ENCODE measurements around the gene NUP42.

The NUP42 gene

GRCh38 chr7:23235813-23236221 is 54.0 kb downstream of the NUP42 start:
- DNase-seq (ENCODE audit: low spot score), result no peak

GRCh38 chr7:23237000-23237399 is 55.2 kb downstream of the NUP42 start:
- DNase-seq (ENCODE audit: low spot score), result no peak

- DNase-seq (ENCODE audit: low spot score), result no peak
Observed at GRCh38 chr7:23238983-23239652, 57.3 kb downstream of the NUP42 start.

GRCh38 chr7:23239698-23240097 is 57.9 kb downstream of the NUP42 start:
- no peak for DNase-seq (ENCODE audit: low spot score)

GRCh38 chr7:23242321-23242720 is 60.5 kb downstream of the NUP42 start:
- no peak for DNase-seq (ENCODE audit: low spot score)

- no peak for DNase-seq (ENCODE audit: low spot score)
Observed at GRCh38 chr7:23242935-23243334, 61.1 kb downstream of the NUP42 start.

GRCh38 chr7:23246555-23246954 is 64.7 kb downstream of the NUP42 start, which contains the start of gene GPNMB:
TSS of gene GPNMB (plus strand) at chr7:23246775. CDS start at chr7:23246858, 83 bp downstream.
- no peak for DNase-seq (ENCODE audit: low spot score)

- no peak for DNase-seq (ENCODE audit: low spot score)
Observed at GRCh38 chr7:23247046-23247602, 65.3 kb downstream of the NUP42 start.

- no peak for DNase-seq (ENCODE audit: low spot score)
Observed at GRCh38 chr7:23247603-23248335, 65.9 kb downstream of the NUP42 start.

- DNase-seq (ENCODE audit: low spot score), result no peak
Observed at GRCh38 chr7:23249486-23249885, 67.6 kb downstream of the NUP42 start.
